Endothelial cell of umbilical vein (primary cell): ENCODE measurements around the gene JPT2. TPM values are rescaled to one million over a fixed set of nuclear protein-coding genes. Genes with fewer than 3 reads are reported as not detected.

ENCODE experiments used
- BruUV-seq: library from RNA; stranded (reverse); fragments of 400-500 nt; replicated peaks from 2 replicates; lab custom pipeline; 2021; lab: Mats Ljungman, UMichigan
- CTCF ChIA-PET: fragments of 300-600, 350-600 bp; sonication (Branson Sonifier 250); formaldehyde crosslinking; loops from one replicate; lab custom pipeline; 2021; ENCODE audit warnings: antibody characterized with exemption, inconsistent platforms; lab: Charles Lee
- POLR2A ChIA-PET: fragments of 300-600, 350-600 bp; sonication (Branson Sonifier 250); formaldehyde crosslinking; loops from one replicate; lab custom pipeline; 2021; ENCODE audit warnings: antibody characterized with exemption, inconsistent platforms; lab: Charles Lee
- DNase-seq: peaks from one replicate; pipeline ENCODE4 v3.0.0-alpha.2; 2011; ENCODE audit warnings: low read depth, low spot score
- FAIRE-seq: peaks from 2 replicates; lab custom pipeline; 2011; peaks lifted over from hg19 to GRCh38; lab: Jason Lieb, UNC
- H2AFZ ChIP-seq: 2 replicates; pipeline ENCODE4 v1.6.0; 2012; ENCODE audit warnings: low read depth, low read length, control low read depth, inconsistent platforms
- H3K27ac ChIP-seq: 2 replicates; pipeline ENCODE4 v1.5.1; 2011; ENCODE audit warnings: low read depth, mild to moderate bottlenecking, control low read depth, low read length, moderate library complexity; ENCODE audit not compliant: insufficient read depth
- H3K27me3 ChIP-seq, 2 experiments: 2 replicates each; pipeline versions ENCODE4 v1.6.0 to v1.6.1; 2011; ENCODE audit warnings: low read length in 2 of 2, mixed read lengths in 1 of 2; ENCODE audit not compliant: control insufficient read depth in 2 of 2, insufficient read depth in 2 of 2
- H3K36me3 ChIP-seq, 2 experiments: 2 replicates in 1 of 2; 3 replicates in 1 of 2; pipeline ENCODE4 v1.5.1; 2011; ENCODE audit warnings: low read length in 2 of 2, mild to moderate bottlenecking in 1 of 2, moderate library complexity in 1 of 2; ENCODE audit not compliant: control insufficient read depth in 2 of 2, insufficient read depth in 2 of 2; ENCODE audit errors: extremely low read depth in 1 of 2
- H3K4me1 ChIP-seq: 3 replicates; pipeline ENCODE4 v1.5.1; 2011; ENCODE audit warnings: mild to moderate bottlenecking, low read length; ENCODE audit not compliant: control insufficient read depth, insufficient read depth; ENCODE audit errors: extremely low read depth
- H3K4me2 ChIP-seq: 2 replicates; pipeline ENCODE4 v1.6.1; 2011; ENCODE audit warnings: low read length, control low read depth, mixed read lengths; ENCODE audit not compliant: insufficient read depth
- H3K4me3 ChIP-seq, 3 experiments: fragments of 200-600 bp in 1 of 3; sonication (generic), shearing (Covaris generic) in 1 of 3; replicated peaks in 1 of 3; 2 replicates each; pipeline ENCODE4 v1.5.1; 2011 to 2016; ENCODE audit warnings: control low read depth in 3 of 3, low read length in 3 of 3, mild to moderate bottlenecking in 2 of 3, inconsistent platforms in 1 of 3, low read depth in 1 of 3, moderate library complexity in 1 of 3; ENCODE audit not compliant: insufficient read depth in 1 of 3
- H3K79me2 ChIP-seq: 2 replicates; pipeline ENCODE4 v1.6.0; 2012; ENCODE audit warnings: low read length, inconsistent platforms; ENCODE audit not compliant: control insufficient read depth, insufficient read depth
- H3K9ac ChIP-seq: replicated peaks from 2 replicates; pipeline ENCODE3; 2011; ENCODE audit warnings: low read length, control low read depth; ENCODE audit not compliant: insufficient read depth; ENCODE audit errors: extremely low read depth
- H3K9me1 ChIP-seq: replicated peaks from 3 replicates; pipeline ENCODE4 v1.6.0; 2011; ENCODE audit warnings: mild to moderate bottlenecking, low read length; ENCODE audit not compliant: control insufficient read depth, insufficient read depth; ENCODE audit errors: extremely low read depth
- H3K9me3 ChIP-seq: replicated peaks from 2 replicates; pipeline ENCODE4 v1.5.1; 2012; ENCODE audit warnings: low read length, inconsistent platforms; ENCODE audit not compliant: control insufficient read depth, insufficient read depth
- H4K20me1 ChIP-seq: replicated peaks from 2 replicates; pipeline ENCODE3; 2011; ENCODE audit warnings: mild to moderate bottlenecking, low read length; ENCODE audit not compliant: control insufficient read depth, insufficient read depth; ENCODE audit errors: extremely low read depth
- EZH2 ChIP-seq: IDR thresholded peaks from 2 replicates; pipeline ENCODE4 v1.6.1; 2012; ENCODE audit warnings: borderline replicate concordance, low read depth, mild to moderate bottlenecking, moderate library complexity, low read length, inconsistent platforms; ENCODE audit not compliant: severe bottlenecking
- FOS ChIP-seq: IDR thresholded peaks from 2 replicates; pipeline ENCODE4 v1.6.1; 2011; ENCODE audit warnings: mild to moderate bottlenecking, low read length, moderate library complexity, borderline replicate concordance; ENCODE audit not compliant: insufficient read depth
- GATA2 ChIP-seq: IDR thresholded peaks from 2 replicates; pipeline ENCODE4 v1.7.0; 2011; ENCODE audit warnings: low read depth, mild to moderate bottlenecking, moderate library complexity, mixed read lengths, low read length; ENCODE audit not compliant: insufficient read length, insufficient read depth
- JUN ChIP-seq: IDR thresholded peaks from 2 replicates; pipeline ENCODE4 v1.6.1; 2011; ENCODE audit warnings: borderline replicate concordance, low read depth; ENCODE audit not compliant: insufficient read length, insufficient read depth
- MYC ChIP-seq: IDR thresholded peaks from one replicate; pipeline ENCODE4 v1.6.1; 2011; ENCODE audit warnings: mild to moderate bottlenecking, low read depth, low read length
- POLR2A ChIP-seq: IDR thresholded peaks from 2 replicates; pipeline ENCODE4 v1.6.1; 2012; ENCODE audit warnings: low read depth, mild to moderate bottlenecking, control low read depth, low read length
- POLR2AphosphoS5 ChIP-seq: IDR thresholded peaks from 2 replicates; pipeline ENCODE4 v1.6.1; 2012; ENCODE audit warnings: low read depth, mild to moderate bottlenecking, control low read depth, low read length, moderate library complexity; ENCODE audit not compliant: insufficient read depth
- dilution Hi-C: fragments of 300-500 bp; cut with MboI; formaldehyde crosslinking; loops from one replicate; pipeline ENCODE4 v1.15.0; 2019; ENCODE audit warnings: low sequenced_read_pairs; ENCODE audit not compliant: extremely low pct_ligation_motif_present
- intact Hi-C: fragments of 100-400 bp; cut with micrococcal nuclease; formaldehyde crosslinking; loops from one replicate; pipeline ENCODE4 v1.10.0; 2022
- polyA plus RNA-seq, 4 experiments: library from polyadenylated mRNA; depleted of rRNA in 3 of 4; stranded (reverse) in 3 of 4; unstranded in 1 of 4; fragments of >200 nt; gene quantifications; 2 replicates each; pipeline versions ENCODE4 v1.2.1 to v1.2.3, GENCODE V29; 2011 to 2012; ENCODE audit warnings: missing spikeins in 1 of 4
- total RNA-seq: library from RNA; stranded (reverse); gene quantifications from 2 replicates; pipeline ENCODE4 v1.2.3, GENCODE V29; 2021
- TF ChIP-seq, protein P1 (sequence below): IDR thresholded peaks from 2 replicates; pipeline ENCODE4 v1.6.1; 2011; ENCODE audit not compliant: insufficient read depth, insufficient read length
- TF ChIP-seq, protein P2 (sequence below), 2 donors: IDR thresholded peaks; 1 replicate in 1 of 2; 2 replicates in 1 of 2; pipeline ENCODE4 v1.5.1; 2011; ENCODE audit warnings: low read length in 2 of 2, mild to moderate bottlenecking in 2 of 2, moderate library complexity in 2 of 2, control low read depth in 1 of 2, inconsistent platforms in 1 of 2, low read depth in 1 of 2; ENCODE audit not compliant: insufficient read depth in 1 of 2; ENCODE audit errors: extremely low read depth in 1 of 2

The JPT2 gene
- total and polyA plus RNA-seq, 2 donors (not counting 3 experiments of a cell fraction or from before 2014, with no cell fraction given) = 35.8 to 93.3 TPM

DNA sequence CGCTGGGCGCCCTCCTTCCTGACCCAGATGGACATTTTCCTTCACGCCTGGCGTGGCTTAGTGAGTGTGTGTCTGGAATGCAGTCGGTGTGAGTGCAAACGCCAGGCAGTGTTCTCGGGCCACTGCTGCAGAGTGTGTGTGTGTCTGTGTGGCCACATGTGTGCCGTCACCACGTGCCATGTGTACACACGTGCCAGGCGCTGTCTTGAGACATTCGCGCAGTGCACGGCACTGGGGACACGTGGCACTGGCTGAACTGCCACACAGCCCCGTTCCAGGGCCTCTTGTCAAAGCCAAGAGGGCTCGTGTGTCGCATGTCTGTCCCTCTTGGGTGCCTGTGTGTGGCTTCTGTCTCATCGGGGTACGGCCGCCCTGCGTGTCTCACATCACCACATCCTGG is 56.7 kb downstream of the JPT2 start:
- Histone ChIP-seq H3K4me1 (no peaks in the 10 kb centered on the region), H3K9ac (no peak overlapping the region), H2AFZ (no peak overlapping the region), H3K9me3 (no peaks in the 10 kb centered on the region), H4K20me1 (no peaks in the 10 kb centered on the region), H3K27me3 (no peaks in the 10 kb centered on the region), H3K9me1 (no peaks in the 10 kb centered on the region), H3K4me3 (no peak overlapping the region), H3K4me2 (no peak overlapping the region), H3K27ac (no peak overlapping the region), H3K36me3 (peaks cover 0 to 26% of the 10 kb centered on the region in 2 experiments), H3K79me2 (no peaks in the 10 kb centered on the region)
- POLR2A ChIA-PET = no interaction called here
- dilution Hi-C loops = no loop called here
- BruUV-seq = no TSS peak
- DNase-seq (no peak), FAIRE-seq (no peak)
- no peak for TF ChIP-seq MYC
- TF ChIP-seq GATA2 = no peak
- TF ChIP-seq, protein P1, sequence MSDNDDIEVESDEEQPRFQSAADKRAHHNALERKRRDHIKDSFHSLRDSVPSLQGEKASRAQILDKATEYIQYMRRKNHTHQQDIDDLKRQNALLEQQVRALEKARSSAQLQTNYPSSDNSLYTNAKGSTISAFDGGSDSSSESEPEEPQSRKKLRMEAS = no peak
- intact Hi-C loops = no loop called here
- CTCF ChIA-PET = no interaction called here

- dilution Hi-C loops = no loop called here
- H3K27me3 ChIP-seq = no peaks in the 10 kb centered on the region
- no peak overlapping the region for H3K4me2 ChIP-seq
- intact Hi-C loops = no loop called here
- POLR2A ChIA-PET = no interaction called here
- H3K36me3 ChIP-seq = peaks cover 0 to 25% of the 10 kb centered on the region in 2 experiments
- CTCF ChIA-PET = no interaction called here
- no peak overlapping the region for H2AFZ ChIP-seq
- no peaks in the 10 kb centered on the region for H3K4me1 ChIP-seq
- H3K9me1 ChIP-seq = no peaks in the 10 kb centered on the region
- no peaks in the 10 kb centered on the region for H3K9me3 ChIP-seq
- no peaks in the 10 kb centered on the region for H4K20me1 ChIP-seq
- H3K4me3 ChIP-seq = no peak overlapping the region
- TF ChIP-seq EZH2 = no peak
- TF ChIP-seq GATA2 = no peak
- TF ChIP-seq MYC = no peak
- TF ChIP-seq POLR2A = no peak
- TF ChIP-seq, protein P2, sequence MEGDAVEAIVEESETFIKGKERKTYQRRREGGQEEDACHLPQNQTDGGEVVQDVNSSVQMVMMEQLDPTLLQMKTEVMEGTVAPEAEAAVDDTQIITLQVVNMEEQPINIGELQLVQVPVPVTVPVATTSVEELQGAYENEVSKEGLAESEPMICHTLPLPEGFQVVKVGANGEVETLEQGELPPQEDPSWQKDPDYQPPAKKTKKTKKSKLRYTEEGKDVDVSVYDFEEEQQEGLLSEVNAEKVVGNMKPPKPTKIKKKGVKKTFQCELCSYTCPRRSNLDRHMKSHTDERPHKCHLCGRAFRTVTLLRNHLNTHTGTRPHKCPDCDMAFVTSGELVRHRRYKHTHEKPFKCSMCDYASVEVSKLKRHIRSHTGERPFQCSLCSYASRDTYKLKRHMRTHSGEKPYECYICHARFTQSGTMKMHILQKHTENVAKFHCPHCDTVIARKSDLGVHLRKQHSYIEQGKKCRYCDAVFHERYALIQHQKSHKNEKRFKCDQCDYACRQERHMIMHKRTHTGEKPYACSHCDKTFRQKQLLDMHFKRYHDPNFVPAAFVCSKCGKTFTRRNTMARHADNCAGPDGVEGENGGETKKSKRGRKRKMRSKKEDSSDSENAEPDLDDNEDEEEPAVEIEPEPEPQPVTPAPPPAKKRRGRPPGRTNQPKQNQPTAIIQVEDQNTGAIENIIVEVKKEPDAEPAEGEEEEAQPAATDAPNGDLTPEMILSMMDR (IDR thresholded peaks at IDR 0.05; ENCODE audit: extremely low read depth in 1 of 2, insufficient read depth in 1 of 2, low read depth in 1 of 2, low read length in 2 of 2) = no peak
- no peak for TF ChIP-seq FOS
- TF ChIP-seq POLR2AphosphoS5 = no peak
- no peak for TF ChIP-seq JUN
- TF ChIP-seq, protein P1 = no peak
- DNase-seq (no peak), FAIRE-seq (no peak)
- H3K79me2 ChIP-seq = no peaks in the 10 kb centered on the region
- H3K9ac ChIP-seq = no peak overlapping the region
- no peak overlapping the region for H3K27ac ChIP-seq
- BruUV-seq = no TSS peak
Observed at GRCh38 chr16:1740234-1740633, 62.2 kb downstream of the JPT2 start.
